ENCODE measurements around the gene IL1RAPL1.

Gene IL1RAPL1

GRCh38 chrX:29547877-29548276 lies 960.6 kb downstream of the IL1RAPL1 start:
- DNase-seq, result no peak

- DNase-seq, result no peak
Measured at GRCh38 chrX:29553542-29553941, 966.3 kb downstream of the IL1RAPL1 start.

GRCh38 chrX:29555465-29556091 lies 968.3 kb downstream of the IL1RAPL1 start:
- no peak for DNase-seq

- no peak for DNase-seq
Measured at GRCh38 chrX:29560065-29560464, 972.8 kb downstream of the IL1RAPL1 start.

- DNase-seq, result no peak
Measured at GRCh38 chrX:29561417-29561816, 974.2 kb downstream of the IL1RAPL1 start.

GRCh38 chrX:29580560-29580959 lies 993.3 kb downstream of the IL1RAPL1 start:
- DNase-seq, result no peak

- no peak for DNase-seq
Measured at GRCh38 chrX:29581223-29581622, 994.0 kb downstream of the IL1RAPL1 start.

GRCh38 chrX:29587107-29587506 lies 999.9 kb downstream of the IL1RAPL1 start:
- DNase-seq, result no peak

- DNase-seq, result no peak
Measured at GRCh38 chrX:29590921-29591320, 1003.7 kb downstream of the IL1RAPL1 start.

- DNase-seq, result no peak
Measured at GRCh38 chrX:29604381-29604780, 1017.1 kb downstream of the IL1RAPL1 start.

GRCh38 chrX:29617276-29617675 lies 1030.0 kb downstream of the IL1RAPL1 start:
- no peak for DNase-seq

- DNase-seq, result no peak
Measured at GRCh38 chrX:29617725-29618124, 1030.5 kb downstream of the IL1RAPL1 start.

- DNase-seq, result no peak
Measured at GRCh38 chrX:29627833-29628232, 1040.6 kb downstream of the IL1RAPL1 start.

GRCh38 chrX:29634516-29634915 lies 1047.3 kb downstream of the IL1RAPL1 start:
- no peak for DNase-seq

GRCh38 chrX:29636331-29636730 lies 1049.1 kb downstream of the IL1RAPL1 start:
- no peak for DNase-seq

GRCh38 chrX:29640106-29640505 lies 1052.9 kb downstream of the IL1RAPL1 start:
- no peak for DNase-seq

GRCh38 chrX:29641461-29641860 lies 1054.2 kb downstream of the IL1RAPL1 start:
- DNase-seq, result no peak

GRCh38 chrX:29643181-29643580 lies 1055.9 kb downstream of the IL1RAPL1 start:
- no peak for DNase-seq

- DNase-seq, result no peak
Measured at GRCh38 chrX:29648161-29648560, 1060.9 kb downstream of the IL1RAPL1 start.

GRCh38 chrX:29652484-29652883 lies 1065.2 kb downstream of the IL1RAPL1 start:
- DNase-seq, result no peak

GRCh38 chrX:29653721-29654120 lies 1066.5 kb downstream of the IL1RAPL1 start:
- DNase-seq, result no peak

- DNase-seq, result no peak
Measured at GRCh38 chrX:29659911-29660310, 1072.7 kb downstream of the IL1RAPL1 start.

GRCh38 chrX:29661290-29661689 lies 1074.0 kb downstream of the IL1RAPL1 start:
- DNase-seq, result no peak

GRCh38 chrX:29662101-29662500 lies 1074.9 kb downstream of the IL1RAPL1 start:
- DNase-seq, result no peak

- DNase-seq, result no peak
Measured at GRCh38 chrX:29662759-29663503, 1075.7 kb downstream of the IL1RAPL1 start.

Data from SHP77 (cell line).